OCI-LY1 (cell line): ENCODE results near the gene HCN4.

Experiments
- H2AFZ ChIP-seq: fragments of 200-600 bp; sonication (generic), shearing (Covaris generic); 2 replicates; pipeline ENCODE4 v1.6.0; 2014; ENCODE audit warnings: antibody characterized with exemption, mild to moderate bottlenecking, low read length
- H3F3A ChIP-seq: fragments of 200-600 bp; sonication (generic), shearing (Covaris generic); 2 replicates; pipeline ENCODE4 v1.6.0; 2014; ENCODE audit warnings: mild to moderate bottlenecking, antibody characterized with exemption, low read length, moderate library complexity; ENCODE audit not compliant: insufficient read depth
- H3K27ac ChIP-seq: fragments of 200-600 bp; sonication (generic); 2 replicates; pipeline ENCODE4 v1.5.1; 2014; ENCODE audit warnings: low read length, mixed run types, mild to moderate bottlenecking, low read depth; ENCODE audit not compliant: poor library complexity, severe bottlenecking
- H3K27me3 ChIP-seq: fragments of 200-600 bp; sonication (generic); 2 replicates; pipeline ENCODE4 v1.6.0; 2014; ENCODE audit warnings: antibody characterized with exemption, mild to moderate bottlenecking, low read length, moderate library complexity; ENCODE audit not compliant: insufficient read depth
- H3K36me3 ChIP-seq: fragments of 200-600 bp; sonication (generic); 2 replicates; pipeline ENCODE4 v1.6.1; 2014; ENCODE audit warnings: mild to moderate bottlenecking, antibody characterized with exemption, low read length, moderate library complexity, mixed read lengths; ENCODE audit not compliant: insufficient read depth
- H3K4me1 ChIP-seq: fragments of 200-600 bp; sonication (generic); 2 replicates; pipeline ENCODE4 v1.5.1; 2014; ENCODE audit warnings: mild to moderate bottlenecking, low read length, moderate library complexity; ENCODE audit not compliant: insufficient read depth, severe bottlenecking
- H3K4me2 ChIP-seq: fragments of 200-600 bp; sonication (generic), shearing (Covaris generic); 2 replicates; pipeline ENCODE4 v1.6.1; 2014; ENCODE audit warnings: low read length
- H3K4me3 ChIP-seq: fragments of 200-600 bp; sonication (generic); 2 replicates; pipeline ENCODE4 v1.5.1; 2014; ENCODE audit warnings: low read length, low read depth, mild to moderate bottlenecking, mixed read lengths; ENCODE audit not compliant: poor library complexity, severe bottlenecking
- H3K79me2 ChIP-seq: fragments of 200-600 bp; shearing (Covaris generic); 2 replicates; pipeline ENCODE4 v1.6.1; 2016; ENCODE audit warnings: mixed run types, low read length, mixed read lengths; ENCODE audit not compliant: insufficient read depth
- H3K9ac ChIP-seq: fragments of 200-600 bp; sonication (generic), shearing (Covaris generic); 2 replicates; pipeline ENCODE4 v1.6.1; 2014; ENCODE audit warnings: mild to moderate bottlenecking, low read length, mixed read lengths
- H3K9me2 ChIP-seq: fragments of 200-600 bp; sonication (generic), shearing (Covaris generic); 2 replicates; pipeline ENCODE4 v1.6.1; 2014; ENCODE audit warnings: low read depth, mild to moderate bottlenecking, low read length, mixed read lengths
- H3K9me3 ChIP-seq: fragments of 200-600 bp; shearing (Covaris generic); 2 replicates; pipeline ENCODE4 v1.6.1; 2014; ENCODE audit warnings: low read length, mixed read lengths
- H4K20me1 ChIP-seq: fragments of 200-600 bp; sonication (generic), shearing (Covaris generic); 2 replicates; pipeline ENCODE4 v1.6.0; 2016; ENCODE audit warnings: mild to moderate bottlenecking, low read length; ENCODE audit not compliant: insufficient read depth
- EZH2 ChIP-seq: fragments of 200-600 bp; sonication (generic), shearing (Covaris generic); IDR thresholded peaks from 2 replicates; pipeline ENCODE4 v1.8.0; 2017; ENCODE audit warnings: borderline replicate concordance, mixed run types, mild to moderate bottlenecking, antibody characterized with exemption, low read length, moderate library complexity, mixed read lengths
- TF ChIP-seq, protein P1 (sequence below): fragments of 200-600 bp; sonication (generic), shearing (Covaris generic); IDR thresholded peaks from 2 replicates; pipeline ENCODE4 v1.5.1; 2017; ENCODE audit warnings: mild to moderate bottlenecking, antibody characterized with exemption, low read length, moderate library complexity, mixed read lengths

HCN4 gene

DNA sequence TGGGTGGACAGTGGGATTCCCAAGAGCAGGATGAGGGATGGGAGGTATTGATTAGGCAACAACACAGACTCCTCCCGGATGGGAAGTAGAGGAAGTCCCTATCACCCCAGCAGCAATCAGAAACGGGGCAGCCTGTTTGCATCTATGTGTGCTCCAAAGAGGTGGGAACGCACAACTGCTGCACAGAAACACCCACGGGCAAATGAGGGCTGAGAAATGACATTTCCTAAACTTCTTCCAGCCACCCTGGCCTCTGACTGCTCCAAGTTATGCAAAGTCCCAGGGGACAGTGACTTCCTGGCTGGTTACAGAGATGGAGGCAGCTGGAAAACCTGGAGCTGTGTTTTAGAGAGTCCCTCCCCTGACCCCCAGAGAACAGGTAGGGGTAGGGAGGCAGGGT lies 42.6 kb downstream of the HCN4 start:
- no peaks in the 10 kb centered on the region for H3F3A ChIP-seq
- no peaks in the 10 kb centered on the region for H3K36me3 ChIP-seq
- no peak overlapping the region for H3K27ac ChIP-seq
- no peak for TF ChIP-seq EZH2
- TF ChIP-seq, protein P1, sequence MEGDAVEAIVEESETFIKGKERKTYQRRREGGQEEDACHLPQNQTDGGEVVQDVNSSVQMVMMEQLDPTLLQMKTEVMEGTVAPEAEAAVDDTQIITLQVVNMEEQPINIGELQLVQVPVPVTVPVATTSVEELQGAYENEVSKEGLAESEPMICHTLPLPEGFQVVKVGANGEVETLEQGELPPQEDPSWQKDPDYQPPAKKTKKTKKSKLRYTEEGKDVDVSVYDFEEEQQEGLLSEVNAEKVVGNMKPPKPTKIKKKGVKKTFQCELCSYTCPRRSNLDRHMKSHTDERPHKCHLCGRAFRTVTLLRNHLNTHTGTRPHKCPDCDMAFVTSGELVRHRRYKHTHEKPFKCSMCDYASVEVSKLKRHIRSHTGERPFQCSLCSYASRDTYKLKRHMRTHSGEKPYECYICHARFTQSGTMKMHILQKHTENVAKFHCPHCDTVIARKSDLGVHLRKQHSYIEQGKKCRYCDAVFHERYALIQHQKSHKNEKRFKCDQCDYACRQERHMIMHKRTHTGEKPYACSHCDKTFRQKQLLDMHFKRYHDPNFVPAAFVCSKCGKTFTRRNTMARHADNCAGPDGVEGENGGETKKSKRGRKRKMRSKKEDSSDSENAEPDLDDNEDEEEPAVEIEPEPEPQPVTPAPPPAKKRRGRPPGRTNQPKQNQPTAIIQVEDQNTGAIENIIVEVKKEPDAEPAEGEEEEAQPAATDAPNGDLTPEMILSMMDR = no peak
- H3K4me3 ChIP-seq = no peak overlapping the region
- H3K4me2 ChIP-seq = no peak overlapping the region
- H2AFZ ChIP-seq = no peak overlapping the region
- H4K20me1 ChIP-seq = no peaks in the 10 kb centered on the region
- no peaks in the 10 kb centered on the region for H3K9me3 ChIP-seq
- H3K4me1 ChIP-seq = no peaks in the 10 kb centered on the region
- no peak overlapping the region for H3K9ac ChIP-seq
- H3K79me2 ChIP-seq = no peaks in the 10 kb centered on the region
- 0 out of 2 replicates have a peak, but pooled peaks cover 3% of the 10 kb centered on the region for H3K27me3 ChIP-seq
- no peaks in the 10 kb centered on the region for H3K9me2 ChIP-seq

GRCh38 chr15:73325191-73325861 lies 43.4 kb downstream of the HCN4 start:
- no peak overlapping the region for H2AFZ ChIP-seq
- no peaks in the 10 kb centered on the region for H3K9me3 ChIP-seq
- H3F3A ChIP-seq = no peaks in the 10 kb centered on the region
- H3K27me3 ChIP-seq = 0 out of 2 replicates have a peak, but pooled peaks cover under 1% of the 10 kb centered on the region
- no peak overlapping the region for H3K4me2 ChIP-seq
- no peaks in the 10 kb centered on the region for H3K4me1 ChIP-seq
- H3K36me3 ChIP-seq = no peaks in the 10 kb centered on the region
- no peak for TF ChIP-seq EZH2
- TF ChIP-seq, protein P1 = peak; percentile 27; the same call in 1 of the 2 replicates
- no peak overlapping the region for H3K4me3 ChIP-seq
- no peak overlapping the region for H3K9ac ChIP-seq
- no peaks in the 10 kb centered on the region for H4K20me1 ChIP-seq
- no peaks in the 10 kb centered on the region for H3K9me2 ChIP-seq
- no peaks in the 10 kb centered on the region for H3K79me2 ChIP-seq
- no peak overlapping the region for H3K27ac ChIP-seq

- no peak overlapping the region for H2AFZ ChIP-seq
- no peak for TF ChIP-seq EZH2
- TF ChIP-seq, protein P1 = no peak
- H3K27me3 ChIP-seq = no peaks in the 10 kb centered on the region
- H3K4me3 ChIP-seq = no peak overlapping the region
- no peaks in the 10 kb centered on the region for H3K4me1 ChIP-seq
- no peak overlapping the region for H3K27ac ChIP-seq
- H3K9me3 ChIP-seq = no peaks in the 10 kb centered on the region
- H4K20me1 ChIP-seq = no peaks in the 10 kb centered on the region
- no peaks in the 10 kb centered on the region for H3F3A ChIP-seq
- no peaks in the 10 kb centered on the region for H3K36me3 ChIP-seq
- no peak overlapping the region for H3K4me2 ChIP-seq
- H3K79me2 ChIP-seq = no peaks in the 10 kb centered on the region
- H3K9ac ChIP-seq = no peak overlapping the region
- no peaks in the 10 kb centered on the region for H3K9me2 ChIP-seq
Observed at GRCh38 chr15:73324496-73325170, 44.1 kb downstream of the HCN4 start.
